ENCODE results near the gene TMEM9. TPM values are rescaled to one million over a fixed set of nuclear protein-coding genes. Genes with fewer than 3 reads are reported as not detected.

The TMEM9 gene
- total and polyA plus RNA-seq, 4 donors = 94.4 to 179 (median 141) TPM

DNA sequence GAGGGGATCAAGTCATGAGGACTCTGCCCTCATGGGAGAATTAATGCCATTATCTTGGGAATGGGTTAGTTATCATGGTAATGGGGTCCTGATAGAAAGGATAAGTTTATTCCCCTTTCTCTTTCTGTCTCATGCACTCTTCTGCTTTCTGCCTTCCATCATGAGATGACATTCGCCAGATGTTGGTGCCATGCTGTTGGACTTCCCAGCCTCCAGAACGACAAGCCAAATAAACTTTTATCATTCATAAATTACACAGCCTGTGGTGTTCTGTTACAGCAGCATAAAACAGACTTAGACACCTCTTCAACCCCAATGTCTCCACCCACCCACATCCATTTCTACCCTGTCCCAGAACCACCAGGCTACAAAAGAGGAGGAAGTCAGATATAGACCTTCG, 24.4 kb upstream of the TMEM9 start:
- H3K4me3 ChIP-seq (ENCODE audit: low read depth, low read length) = no peak overlapping the region
- no peaks in the 10 kb centered on the region for H3K9me3 ChIP-seq (ENCODE audit: control insufficient read depth, insufficient read depth, low read length)
- H3K36me3 ChIP-seq (ENCODE audit: control insufficient read depth, insufficient read depth, low read length) = no peaks in the 10 kb centered on the region
- H3K4me1 ChIP-seq (ENCODE audit: control insufficient read depth, insufficient read depth, low read length) = peaks cover 2% of the 10 kb centered on the region
- H3K27me3 ChIP-seq (ENCODE audit: control insufficient read depth, insufficient read depth, low read length) = no peaks in the 10 kb centered on the region
- DNase-seq (ENCODE audit: low read depth in 4 of 6, low spot score in 6 of 6) = no peak
- H3K27ac ChIP-seq (ENCODE audit: low read depth, low read length) = no peak overlapping the region
- WGBS (ENCODE audit: insufficient coverage) = 75% methylated on average over 2 of the region's 3 CpGs

DNA sequence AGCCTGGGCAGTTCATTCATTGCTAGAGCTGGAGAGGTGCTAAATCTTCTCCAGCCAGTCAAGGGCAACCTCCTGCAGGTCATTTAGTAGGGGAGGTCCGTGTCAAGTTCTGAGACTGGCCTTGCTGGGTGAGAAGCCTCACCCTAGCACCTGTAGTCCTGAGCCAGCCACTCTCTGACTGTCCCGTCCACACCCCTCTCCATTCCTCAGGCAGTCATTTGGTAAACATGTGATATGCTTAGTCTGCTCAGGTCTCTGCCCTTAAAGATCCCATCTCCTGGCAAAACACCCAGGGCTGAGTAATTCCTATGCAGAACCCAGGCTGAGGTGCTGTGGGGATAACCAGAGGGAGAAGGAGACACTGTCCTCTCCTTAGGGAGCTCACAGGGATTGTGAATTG, 22.7 kb upstream of the TMEM9 start:
- 54% methylated on average over 2 of the region's 2 CpGs for WGBS (ENCODE audit: insufficient coverage)
- H3K36me3 ChIP-seq (ENCODE audit: control insufficient read depth, insufficient read depth, low read length) = no peaks in the 10 kb centered on the region
- no peaks in the 10 kb centered on the region for H3K4me1 ChIP-seq (ENCODE audit: control insufficient read depth, insufficient read depth, low read length)
- no peaks in the 10 kb centered on the region for H3K27me3 ChIP-seq (ENCODE audit: control insufficient read depth, insufficient read depth, low read length)
- no peaks in the 10 kb centered on the region for H3K9me3 ChIP-seq (ENCODE audit: control insufficient read depth, insufficient read depth, low read length)
- no peak for DNase-seq (ENCODE audit: low read depth in 4 of 6, low spot score in 6 of 6)
- no peak overlapping the region for H3K4me3 ChIP-seq (ENCODE audit: low read depth, low read length)
- no peak overlapping the region for H3K27ac ChIP-seq (ENCODE audit: low read depth, low read length)

DNA sequence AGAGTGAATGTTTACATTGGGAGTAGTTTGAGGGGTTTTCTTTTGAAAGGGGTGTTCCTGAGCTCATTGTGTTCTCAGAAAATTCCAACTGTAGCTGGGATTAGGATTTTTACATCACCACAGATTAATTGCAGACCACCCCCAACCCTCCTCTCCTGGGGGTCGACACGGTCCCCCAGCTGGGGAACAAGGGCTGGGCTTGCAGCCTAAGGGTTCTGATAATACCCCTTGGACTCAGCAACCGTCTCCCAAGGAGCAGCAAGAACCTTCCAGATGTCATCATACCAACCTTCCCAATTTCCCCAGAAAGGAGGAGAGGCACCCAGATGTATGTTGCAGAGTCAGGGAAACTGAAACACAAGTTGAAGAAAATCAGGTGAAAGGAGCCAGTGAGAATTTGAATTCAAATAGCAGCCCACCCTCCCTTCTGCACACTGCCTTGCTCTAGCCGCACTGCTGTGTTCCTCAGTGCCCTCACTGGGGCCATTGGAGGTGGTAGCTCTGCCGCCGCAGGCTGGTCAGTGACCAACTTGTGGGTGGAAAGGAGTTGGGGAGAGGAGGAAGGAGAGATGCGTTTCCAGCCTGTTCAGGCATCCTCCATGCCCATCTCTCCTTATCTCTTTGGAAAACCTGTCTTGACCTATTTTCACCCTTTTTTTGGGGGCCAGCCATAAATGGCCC, 21.7 kb upstream of the TMEM9 start:
- WGBS (ENCODE audit: insufficient coverage) = 79% methylated on average over 2 of the region's 7 CpGs
- no peak overlapping the region for H3K4me3 ChIP-seq (ENCODE audit: low read depth, low read length)
- no peaks in the 10 kb centered on the region for H3K36me3 ChIP-seq (ENCODE audit: control insufficient read depth, insufficient read depth, low read length)
- peaks cover 6% of the 10 kb centered on the region for H3K4me1 ChIP-seq (ENCODE audit: control insufficient read depth, insufficient read depth, low read length)
- no peak overlapping the region for H3K27ac ChIP-seq (ENCODE audit: low read depth, low read length)
- no peak for DNase-seq (ENCODE audit: low read depth in 4 of 6, low spot score in 6 of 6)
- no peaks in the 10 kb centered on the region for H3K9me3 ChIP-seq (ENCODE audit: control insufficient read depth, insufficient read depth, low read length)
- H3K27me3 ChIP-seq (ENCODE audit: control insufficient read depth, insufficient read depth, low read length) = no peaks in the 10 kb centered on the region

DNA sequence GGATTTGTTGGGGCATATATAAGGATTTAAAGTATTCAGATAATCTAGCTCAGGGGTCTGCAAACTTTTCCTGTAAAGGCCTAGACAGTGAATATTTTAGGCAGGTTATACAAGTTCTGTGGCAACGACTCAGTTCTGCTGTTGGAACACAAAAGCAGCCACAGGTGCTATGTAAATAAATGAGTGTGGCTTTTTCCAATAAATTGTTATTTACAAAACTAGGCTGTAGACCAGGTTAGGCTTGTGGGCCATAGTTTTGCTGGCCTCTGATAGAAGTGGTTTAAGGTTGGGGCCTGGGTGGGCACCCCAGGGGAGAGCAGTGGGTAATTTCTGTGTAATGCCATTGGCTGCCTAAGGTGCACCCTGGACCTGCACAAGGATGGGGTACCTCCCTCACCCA, 19.5 kb upstream of the TMEM9 start:
- no peak for DNase-seq (ENCODE audit: low read depth in 4 of 6, low spot score in 6 of 6)
- Histone ChIP-seq H3K36me3 (ENCODE audit: control insufficient read depth, insufficient read depth, low read length) (no peaks in the 10 kb centered on the region), H3K9me3 (ENCODE audit: control insufficient read depth, insufficient read depth, low read length) (no peaks in the 10 kb centered on the region), H3K4me3 (ENCODE audit: low read depth, low read length) (no peak overlapping the region), H3K27me3 (ENCODE audit: control insufficient read depth, insufficient read depth, low read length) (no peaks in the 10 kb centered on the region), H3K4me1 (ENCODE audit: control insufficient read depth, insufficient read depth, low read length) (peaks cover 9% of the 10 kb centered on the region), H3K27ac (ENCODE audit: low read depth, low read length) (no peak overlapping the region)
- 80% methylated on average over 1 of the region's 1 CpG for WGBS (ENCODE audit: insufficient coverage)

DNA sequence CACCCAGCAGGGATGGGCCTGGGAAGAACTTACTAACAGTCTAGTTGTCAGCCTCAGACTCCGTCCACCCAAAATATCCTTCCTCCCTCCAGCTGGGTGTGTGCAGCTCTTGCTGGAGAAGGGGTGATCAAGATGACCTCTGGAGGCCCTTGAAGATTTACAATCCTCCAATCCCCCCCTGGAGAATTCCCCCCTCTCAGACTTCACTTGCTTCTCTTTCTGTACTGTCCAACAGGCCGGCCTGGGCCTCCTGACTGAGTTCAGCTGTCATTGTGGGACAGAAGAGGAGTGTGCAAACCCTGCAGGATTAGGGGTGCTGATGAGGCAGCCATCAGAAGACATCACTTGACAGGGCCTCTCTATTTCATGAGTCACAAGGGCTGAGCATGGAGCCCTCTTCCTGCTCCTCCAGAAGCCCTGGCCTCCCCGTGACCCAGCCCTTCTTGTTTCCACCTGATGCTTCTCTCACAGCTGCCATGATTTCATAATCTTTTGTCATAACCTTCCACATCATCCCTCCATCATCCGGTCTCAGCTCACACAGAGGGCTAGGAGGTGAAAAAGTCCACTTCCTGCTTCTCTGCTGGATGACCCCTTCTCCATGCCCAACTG, 18.8 kb upstream of the TMEM9 start:
- Histone ChIP-seq H3K36me3 (ENCODE audit: control insufficient read depth, insufficient read depth, low read length) (no peaks in the 10 kb centered on the region), H3K4me3 (ENCODE audit: low read depth, low read length) (no peak overlapping the region), H3K27ac (ENCODE audit: low read depth, low read length) (no peak overlapping the region), H3K27me3 (ENCODE audit: control insufficient read depth, insufficient read depth, low read length) (no peaks in the 10 kb centered on the region), H3K4me1 (ENCODE audit: control insufficient read depth, insufficient read depth, low read length) (peaks cover 9% of the 10 kb centered on the region), H3K9me3 (ENCODE audit: control insufficient read depth, insufficient read depth, low read length) (no peaks in the 10 kb centered on the region)
- DNase-seq (ENCODE audit: low read depth in 4 of 6, low spot score in 6 of 6) = no peak
- 63% methylated on average over 2 of the region's 4 CpGs for WGBS (ENCODE audit: insufficient coverage)

DNA sequence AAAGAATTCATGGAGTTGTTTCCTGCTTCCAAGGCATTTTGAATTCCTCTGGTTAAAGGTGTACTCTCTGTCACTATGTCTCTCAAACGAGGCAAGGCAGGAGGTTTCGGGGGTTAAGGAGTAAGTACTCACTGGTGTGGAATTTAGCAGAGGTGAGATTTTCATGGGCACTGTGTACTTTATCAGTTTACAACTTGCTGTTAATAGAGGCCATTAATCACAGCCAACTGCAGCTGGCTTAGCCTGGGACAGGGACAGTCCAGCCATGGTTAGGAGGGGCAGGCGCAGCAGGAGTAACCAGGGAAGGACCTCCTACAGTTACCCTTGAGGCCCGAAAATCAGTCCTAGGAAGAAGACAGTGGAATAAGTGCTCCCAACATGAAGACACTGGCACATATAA, 18.1 kb upstream of the TMEM9 start:
- WGBS (ENCODE audit: insufficient coverage) = 95% methylated on average over 2 of the region's 4 CpGs
- H3K27ac ChIP-seq (ENCODE audit: low read depth, low read length) = no peak overlapping the region
- H3K36me3 ChIP-seq (ENCODE audit: control insufficient read depth, insufficient read depth, low read length) = no peaks in the 10 kb centered on the region
- no peak for DNase-seq (ENCODE audit: low read depth in 4 of 6, low spot score in 6 of 6)
- no peaks in the 10 kb centered on the region for H3K27me3 ChIP-seq (ENCODE audit: control insufficient read depth, insufficient read depth, low read length)
- H3K4me1 ChIP-seq (ENCODE audit: control insufficient read depth, insufficient read depth, low read length) = peaks cover 9% of the 10 kb centered on the region
- H3K9me3 ChIP-seq (ENCODE audit: control insufficient read depth, insufficient read depth, low read length) = no peaks in the 10 kb centered on the region
- H3K4me3 ChIP-seq (ENCODE audit: low read depth, low read length) = no peak overlapping the region

DNA sequence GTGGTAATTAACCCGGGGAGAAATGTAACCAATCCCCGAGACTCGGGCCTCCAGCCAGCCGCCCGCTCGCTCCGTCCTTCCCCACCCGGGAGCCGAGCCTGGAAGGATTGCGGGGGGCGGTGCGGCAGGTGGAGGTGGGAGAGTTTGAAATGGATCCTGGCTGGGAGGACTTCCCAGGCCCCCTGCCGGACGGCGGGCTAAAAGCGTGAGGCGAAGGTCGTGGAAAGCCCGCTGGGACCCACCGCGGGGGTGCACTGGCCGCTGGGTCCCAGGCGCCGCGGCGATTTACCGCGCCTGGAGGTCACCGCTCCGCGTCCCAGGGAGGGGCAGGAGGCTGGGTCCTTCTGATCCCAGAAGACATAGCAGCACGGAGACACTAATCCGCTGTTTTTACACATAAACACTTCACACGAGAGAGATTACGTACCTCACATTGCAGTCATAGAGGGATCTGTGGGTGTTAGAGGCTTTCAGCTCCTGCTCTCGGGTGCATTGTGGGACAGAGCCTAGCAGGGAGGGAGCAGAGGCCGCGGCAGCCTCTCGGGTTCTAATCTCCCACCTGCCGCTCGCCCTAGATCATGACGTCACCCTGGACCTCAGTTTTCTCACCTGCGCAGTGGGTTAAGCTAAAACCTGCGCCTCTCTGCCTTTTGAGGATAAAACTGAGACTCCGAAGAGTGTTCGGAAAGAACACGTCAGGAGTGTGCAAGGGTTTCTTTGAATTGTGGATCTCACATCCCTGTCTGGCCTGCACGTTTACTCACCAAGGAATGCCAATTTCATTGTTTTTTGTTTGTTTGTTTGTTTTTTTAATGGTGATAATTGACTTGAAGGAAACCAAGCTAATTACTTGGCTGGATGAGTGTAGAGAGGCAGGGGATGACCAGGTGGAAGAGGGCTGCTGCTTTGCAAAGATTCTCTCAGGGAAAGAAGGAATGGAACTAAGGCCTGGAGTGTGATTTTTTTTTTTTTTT, 17.1 kb upstream of the TMEM9 start:
- Histone ChIP-seq H3K9me3 (ENCODE audit: control insufficient read depth, insufficient read depth, low read length) (no peaks in the 10 kb centered on the region), H3K27ac (ENCODE audit: low read depth, low read length) (peak overlapping the region; percentile 77), H3K4me1 (ENCODE audit: control insufficient read depth, insufficient read depth, low read length) (peaks cover 9% of the 10 kb centered on the region), H3K36me3 (ENCODE audit: control insufficient read depth, insufficient read depth, low read length) (no peaks in the 10 kb centered on the region), H3K27me3 (ENCODE audit: control insufficient read depth, insufficient read depth, low read length) (no peaks in the 10 kb centered on the region), H3K4me3 (ENCODE audit: low read depth, low read length) (peak overlapping the region; percentile 77)
- 3% methylated on average over 37 of the region's 48 CpGs for WGBS (ENCODE audit: insufficient coverage)
- peak in 4 of 6 donors; percentile 28 to 72 (median 56) for DNase-seq (ENCODE audit: low read depth in 4 of 6, low spot score in 6 of 6)

DNA sequence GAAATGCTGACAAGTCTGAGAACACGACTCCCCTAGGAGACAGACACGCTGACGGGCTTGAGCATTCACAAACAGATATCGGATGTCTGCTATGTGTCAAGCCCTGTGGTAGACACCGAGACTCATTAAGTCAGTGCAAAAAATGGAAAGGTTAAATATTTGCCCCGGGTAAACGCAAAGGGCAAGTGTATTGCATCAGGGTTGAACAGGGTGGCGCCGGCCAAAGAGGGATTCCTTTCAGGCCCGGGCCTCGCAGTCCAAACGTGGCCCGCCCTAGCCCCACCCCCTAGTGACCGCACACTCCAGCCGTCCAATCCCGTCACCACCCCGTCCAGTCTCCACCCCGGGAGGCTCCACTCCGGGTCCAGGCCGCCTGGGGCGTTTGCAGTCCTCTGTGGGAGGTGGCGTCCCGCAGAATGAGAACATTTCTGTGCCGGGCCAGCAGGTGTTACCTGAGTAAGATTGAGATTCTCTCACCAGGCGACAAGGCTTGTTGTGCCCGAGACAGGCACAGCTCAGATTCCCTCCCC, 16.3 kb upstream of the TMEM9 start:
- Histone ChIP-seq H3K27me3 (ENCODE audit: control insufficient read depth, insufficient read depth, low read length) (no peaks in the 10 kb centered on the region), H3K4me1 (ENCODE audit: control insufficient read depth, insufficient read depth, low read length) (peaks cover 9% of the 10 kb centered on the region), H3K27ac (ENCODE audit: low read depth, low read length) (peak overlapping the region; percentile 77), H3K4me3 (ENCODE audit: low read depth, low read length) (peak overlapping the region; percentile 77), H3K36me3 (ENCODE audit: control insufficient read depth, insufficient read depth, low read length) (no peaks in the 10 kb centered on the region), H3K9me3 (ENCODE audit: control insufficient read depth, insufficient read depth, low read length) (no peaks in the 10 kb centered on the region)
- DNase-seq (ENCODE audit: low read depth in 4 of 6, low spot score in 6 of 6) = peak in 4 of 6 donors; percentile 70 to 93 (median 84)
- WGBS (ENCODE audit: insufficient coverage) = 5% methylated on average over 22 of the region's 26 CpGs

DNA sequence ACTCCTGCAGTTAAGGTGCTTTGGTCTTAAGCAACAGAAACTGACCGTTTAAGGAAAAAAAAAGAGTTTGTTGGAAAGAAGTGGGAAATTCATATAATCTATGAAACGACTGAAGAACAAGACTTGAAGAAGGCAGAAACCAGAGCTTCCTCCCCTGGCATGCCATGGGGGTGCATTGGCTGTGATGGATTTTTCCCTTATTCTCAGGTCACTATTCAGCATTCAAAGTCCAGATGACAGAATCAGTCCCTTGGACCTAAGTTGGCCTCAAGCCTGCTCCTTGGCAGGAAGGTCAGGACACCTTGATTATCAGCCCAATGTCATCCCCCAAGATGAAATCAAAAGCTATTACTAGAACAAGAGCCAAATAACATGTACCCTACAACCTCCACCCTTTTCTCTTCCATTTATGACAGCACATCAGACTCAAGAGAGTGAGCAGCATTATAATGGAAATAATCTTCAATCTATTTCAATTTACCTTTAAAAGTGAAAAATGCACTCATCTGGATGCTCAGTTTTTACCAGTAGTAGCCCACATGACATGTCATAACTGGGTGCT, 15.8 kb upstream of the TMEM9 start:
- H3K9me3 ChIP-seq (ENCODE audit: control insufficient read depth, insufficient read depth, low read length) = no peaks in the 10 kb centered on the region
- WGBS (ENCODE audit: insufficient coverage) = no CpG with 5 or more reads among the region's 2 CpGs
- H3K4me3 ChIP-seq (ENCODE audit: low read depth, low read length) = peak overlapping the region; percentile 77
- H3K4me1 ChIP-seq (ENCODE audit: control insufficient read depth, insufficient read depth, low read length) = peaks cover 9% of the 10 kb centered on the region
- H3K36me3 ChIP-seq (ENCODE audit: control insufficient read depth, insufficient read depth, low read length) = no peaks in the 10 kb centered on the region
- no peaks in the 10 kb centered on the region for H3K27me3 ChIP-seq (ENCODE audit: control insufficient read depth, insufficient read depth, low read length)
- DNase-seq (ENCODE audit: low read depth in 4 of 6, low spot score in 6 of 6) = no peak
- H3K27ac ChIP-seq (ENCODE audit: low read depth, low read length) = no peak overlapping the region

Data from spinal cord (tissue), 10 donors.